Gastroesophageal sphincter (tissue), 3 donors: ENCODE measurements around the gene SEMA5B.

ENCODE experiments used
- CTCF ChIP-seq, 4 experiments: fragments of 200-600 bp in 2 of 4; fragments of 450-650 bp in 2 of 4; sonication (generic) in 1 of 4; IDR thresholded peaks; one replicate each; pipeline ENCODE4 v1.5.1; 2017 to 2019; ENCODE audit warnings: antibody characterized with exemption in 4 of 4, mild to moderate bottlenecking in 2 of 4, moderate library complexity in 2 of 4
- EP300 ChIP-seq: sonication (generic); formaldehyde crosslinking; IDR thresholded peaks from one replicate; pipeline ENCODE4 v1.6.1; 2017; ENCODE audit warnings: antibody characterized with exemption, mild to moderate bottlenecking
- POLR2A ChIP-seq, 2 donors: fragments of 450-650 bp; IDR thresholded peaks; one replicate each; pipeline ENCODE4 v1.6.1; 2017; ENCODE audit warnings: antibody characterized with exemption in 2 of 2, mild to moderate bottlenecking in 2 of 2, moderate library complexity in 1 of 2
- POLR2AphosphoS5 ChIP-seq: sonication (generic); formaldehyde crosslinking; IDR thresholded peaks from one replicate; pipeline ENCODE4 v1.6.1; 2017; ENCODE audit warnings: antibody characterized with exemption

GRCh38 chr3:122921791-122922651 is 105.5 kb downstream of the SEMA5B start:
- no peak for TF ChIP-seq CTCF (IDR thresholded peaks at IDR 0.05)
- TF ChIP-seq EP300: no peak
- TF ChIP-seq POLR2A (IDR thresholded peaks at IDR 0.05): no peak
- TF ChIP-seq POLR2AphosphoS5: no peak
